ENCODE measurements around the gene KCNQ1.

Gene KCNQ1

GRCh38 chr11:2410616-2411015, 34.2 kb upstream of the KCNQ1 start:
- DNase-seq: no peak

GRCh38 chr11:2411446-2412305, 33.1 kb upstream of the KCNQ1 start:
- DNase-seq: no peak

- no peak for DNase-seq
Measured at GRCh38 chr11:2412323-2412722, 32.5 kb upstream of the KCNQ1 start.

- DNase-seq: no peak
Measured at GRCh38 chr11:2413742-2414579, 30.8 kb upstream of the KCNQ1 start.

GRCh38 chr11:2414616-2415015, 30.2 kb upstream of the KCNQ1 start:
- DNase-seq: no peak

GRCh38 chr11:2415171-2415570, 29.6 kb upstream of the KCNQ1 start:
- no peak for DNase-seq

- no peak for DNase-seq
Measured at GRCh38 chr11:2415601-2416380, 29.0 kb upstream of the KCNQ1 start.

- no peak for DNase-seq
Measured at GRCh38 chr11:2416765-2417164, 28.0 kb upstream of the KCNQ1 start.

GRCh38 chr11:2417856-2418692, 26.7 kb upstream of the KCNQ1 start:
- DNase-seq: no peak

GRCh38 chr11:2418693-2419360, 26.0 kb upstream of the KCNQ1 start:
- DNase-seq: no peak

GRCh38 chr11:2419638-2420501, 24.9 kb upstream of the KCNQ1 start:
- DNase-seq: peak; percentile 40

- DNase-seq: peak; percentile 60
Measured at GRCh38 chr11:2420502-2421225, 24.1 kb upstream of the KCNQ1 start.

GRCh38 chr11:2421226-2421994, 23.4 kb upstream of the KCNQ1 start:
- no peak for DNase-seq

GRCh38 chr11:2421996-2422395, 22.8 kb upstream of the KCNQ1 start:
- DNase-seq: no peak

- no peak for DNase-seq
Measured at GRCh38 chr11:2422461-2423156, 22.2 kb upstream of the KCNQ1 start.

GRCh38 chr11:2423157-2424025, 21.4 kb upstream of the KCNQ1 start:
- no peak for DNase-seq

- DNase-seq: no peak
Measured at GRCh38 chr11:2424811-2425495, 19.9 kb upstream of the KCNQ1 start.
